OCI-LY3 (cell line): ENCODE results near the gene MYH15.
"Not testable (repeated sequence)": the region's sequence is repeated elsewhere in the genome, so short reads cannot be mapped to it uniquely, and the experiment has no call there.

Experiments used
- H2AFZ ChIP-seq: fragments of 200-600, 300-600 bp; shearing (Covaris generic); 2 replicates; pipeline ENCODE4 v1.6.0; 2014; ENCODE audit warnings: antibody characterized with exemption, low read depth, low read length
- H3K27ac ChIP-seq: fragments of 200-600, 300-600 bp; sonication (generic); 2 replicates; pipeline ENCODE4 v1.5.1; 2014; ENCODE audit warnings: mild to moderate bottlenecking, low read length, moderate library complexity, mixed read lengths
- H3K27me3 ChIP-seq: fragments of 200-600, 300-600 bp; sonication (generic); 2 replicates; pipeline ENCODE4 v1.6.1; 2014; ENCODE audit warnings: low read depth, low read length, mixed read lengths
- H3K36me3 ChIP-seq: fragments of 200-600, 300-600 bp; sonication (generic); replicated peaks from 2 replicates; pipeline ENCODE3; 2014; ENCODE audit warnings: low read depth, low read length, mixed read lengths
- H3K4me1 ChIP-seq: fragments of 300-600, 200-600 bp; sonication (generic); 2 replicates; pipeline ENCODE4 v1.6.1; 2014; ENCODE audit warnings: low read length, mixed read lengths
- H3K4me2 ChIP-seq: fragments of 200-600, 300-600 bp; sonication (generic); 2 replicates; pipeline ENCODE4 v1.6.1; 2014; ENCODE audit warnings: low read length, mixed read lengths
- H3K4me3 ChIP-seq: fragments of 300-600, 200-600 bp; sonication (generic); 2 replicates; pipeline ENCODE4 v1.5.1; 2014; ENCODE audit warnings: antibody characterized with exemption, mild to moderate bottlenecking, low read length, moderate library complexity
- H3K79me2 ChIP-seq: fragments of 300-600, 200-600 bp; shearing (Covaris generic); 2 replicates; pipeline ENCODE4 v1.6.1; 2014; ENCODE audit warnings: mild to moderate bottlenecking, low read length, mixed read lengths
- H3K9ac ChIP-seq: fragments of 300-600, 200-600 bp; shearing (Covaris generic); 2 replicates; pipeline ENCODE4 v1.6.0; 2014; ENCODE audit warnings: mild to moderate bottlenecking, low read length, moderate library complexity
- H3K9me3 ChIP-seq: fragments of 200-600, 300-600 bp; shearing (Covaris generic); 2 replicates; pipeline ENCODE4 v1.6.1; 2014; ENCODE audit warnings: low read length, mixed read lengths; ENCODE audit not compliant: insufficient read depth
- H4K20me1 ChIP-seq: fragments of 200-600, 300-600 bp; sonication (generic); 2 replicates; pipeline ENCODE4 v1.6.1; 2016; ENCODE audit warnings: low read length, mixed read lengths; ENCODE audit not compliant: insufficient read depth
- CTCF ChIP-seq: fragments of 200-600, 300-600 bp; sonication (generic); IDR thresholded peaks from 2 replicates; pipeline ENCODE4 v1.5.1; 2014; ENCODE audit warnings: antibody characterized with exemption, low read length, low read depth
- EZH2phosphoT487 ChIP-seq: fragments of 200-600 bp; shearing (Covaris generic); IDR thresholded peaks from 2 replicates; pipeline ENCODE4 v1.6.1; 2018; ENCODE audit warnings: antibody characterized with exemption, mixed run types, low read depth

Gene MYH15

GRCh38 chr3:108380128-108380795, 130.1 kb downstream of the MYH15 start:
- Histone ChIP-seq H3K27me3 (no peaks in the 10 kb centered on the region), H3K36me3 (no peaks in the 10 kb centered on the region), H4K20me1 (no peaks in the 10 kb centered on the region), H3K27ac (no peak overlapping the region), H3K9me3 (no peaks in the 10 kb centered on the region), H3K9ac (no peak overlapping the region), H2AFZ (no peak overlapping the region), H3K4me1 (peaks cover under 1% of the 10 kb centered on the region; the same call in 1 of the 2 replicates), H3K79me2 (no peaks in the 10 kb centered on the region), H3K4me2 (no peak overlapping the region), H3K4me3 (no peak overlapping the region)
- no peak for TF ChIP-seq EZH2phosphoT487
- TF ChIP-seq CTCF = no peak

GRCh38 chr3:108378952-108379342, 131.4 kb downstream of the MYH15 start:
- H2AFZ ChIP-seq, H3K27ac ChIP-seq, H4K20me1 ChIP-seq, H3K27me3 ChIP-seq, H3K4me3 ChIP-seq, H3K4me2 ChIP-seq, H3K4me1 ChIP-seq, H3K79me2 ChIP-seq, H3K9ac ChIP-seq, H3K36me3 ChIP-seq, H3K9me3 ChIP-seq: not testable (repeated sequence)

- Histone ChIP-seq H3K27ac (no peak overlapping the region), H3K4me2 (no peak overlapping the region), H3K27me3 (no peaks in the 10 kb centered on the region), H3K9ac (no peak overlapping the region), H3K9me3 (no peaks in the 10 kb centered on the region), H4K20me1 (no peaks in the 10 kb centered on the region), H3K79me2 (no peaks in the 10 kb centered on the region), H3K4me3 (no peak overlapping the region), H3K4me1 (no peaks in the 10 kb centered on the region), H3K36me3 (no peaks in the 10 kb centered on the region), H2AFZ (no peak overlapping the region)
- TF ChIP-seq CTCF (no peak), EZH2phosphoT487 (no peak)
Observed at GRCh38 chr3:108378153-108378951, 132.0 kb downstream of the MYH15 start.

GRCh38 chr3:108377384-108377783, 133.0 kb downstream of the MYH15 start:
- H2AFZ ChIP-seq = no peak overlapping the region
- no peak overlapping the region for H3K9ac ChIP-seq
- no peaks in the 10 kb centered on the region for H4K20me1 ChIP-seq
- no peaks in the 10 kb centered on the region for H3K36me3 ChIP-seq
- H3K79me2 ChIP-seq = no peaks in the 10 kb centered on the region
- no peak overlapping the region for H3K27ac ChIP-seq
- H3K27me3 ChIP-seq = no peaks in the 10 kb centered on the region
- no peaks in the 10 kb centered on the region for H3K4me1 ChIP-seq
- no peak for TF ChIP-seq CTCF
- TF ChIP-seq EZH2phosphoT487 = no peak
- no peak overlapping the region for H3K4me2 ChIP-seq
- no peak overlapping the region for H3K4me3 ChIP-seq
- no peaks in the 10 kb centered on the region for H3K9me3 ChIP-seq
